DMS 273 treated with DMSO at 0.1 percent for 48 hours (cell line): ENCODE results near the gene PPP2R5E.

Experiments used
- DNase-seq: peaks from one replicate; lab custom pipeline; 2025; lab: John Stamatoyannopoulos, UW

The PPP2R5E gene

DNA sequence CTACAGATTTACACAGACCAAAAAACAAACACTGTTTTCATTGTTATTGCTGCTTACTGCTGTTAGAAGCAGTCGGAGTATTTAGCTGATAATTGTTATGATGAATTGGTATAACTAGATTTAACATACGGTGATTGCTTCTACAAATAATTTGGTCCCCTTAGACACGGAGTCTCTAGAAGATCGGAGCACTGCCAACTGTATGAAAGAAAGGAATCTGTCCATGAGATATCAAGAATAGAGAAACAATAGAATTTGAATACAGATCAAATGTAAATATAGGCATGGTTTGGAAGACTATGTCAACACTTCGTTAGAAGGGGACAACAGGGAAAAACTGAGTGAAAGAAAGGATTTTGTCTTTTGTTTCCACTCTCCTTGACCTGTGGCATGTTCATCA lies 110.9 kb downstream of the PPP2R5E start:
- DNase-seq, result no peak

- no peak for DNase-seq
Observed at GRCh38 chr14:63431466-63431865, 111.7 kb downstream of the PPP2R5E start.

- DNase-seq, result no peak
Observed at GRCh38 chr14:63428486-63428885, 114.7 kb downstream of the PPP2R5E start.

DNA sequence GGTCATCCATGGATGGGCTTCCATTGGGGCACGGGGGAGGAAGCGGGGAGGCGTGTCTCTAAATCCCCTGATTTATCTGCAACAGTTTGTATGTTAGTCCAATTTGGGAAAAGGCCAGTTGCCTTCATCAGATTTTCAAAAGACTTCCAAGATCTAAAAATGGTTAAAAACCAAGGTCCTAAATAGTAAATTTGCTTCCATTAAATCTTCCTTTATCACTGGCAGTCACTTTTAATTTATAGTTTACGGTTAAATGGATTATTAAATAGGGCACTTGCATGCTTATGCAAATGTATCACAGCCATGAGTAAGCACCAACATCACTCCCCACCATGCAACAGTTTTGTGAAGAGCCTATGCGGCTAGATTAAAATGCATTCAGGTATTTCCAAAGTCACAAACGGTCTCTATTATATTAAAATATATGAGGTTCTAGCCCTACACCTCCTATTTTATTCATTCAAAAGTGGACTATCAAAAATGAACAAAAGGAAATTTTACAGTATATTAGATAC lies 116.3 kb downstream of the PPP2R5E start:
- no peak for DNase-seq

- no peak for DNase-seq
Observed at GRCh38 chr14:63423889-63424288, 119.3 kb downstream of the PPP2R5E start.

DNA sequence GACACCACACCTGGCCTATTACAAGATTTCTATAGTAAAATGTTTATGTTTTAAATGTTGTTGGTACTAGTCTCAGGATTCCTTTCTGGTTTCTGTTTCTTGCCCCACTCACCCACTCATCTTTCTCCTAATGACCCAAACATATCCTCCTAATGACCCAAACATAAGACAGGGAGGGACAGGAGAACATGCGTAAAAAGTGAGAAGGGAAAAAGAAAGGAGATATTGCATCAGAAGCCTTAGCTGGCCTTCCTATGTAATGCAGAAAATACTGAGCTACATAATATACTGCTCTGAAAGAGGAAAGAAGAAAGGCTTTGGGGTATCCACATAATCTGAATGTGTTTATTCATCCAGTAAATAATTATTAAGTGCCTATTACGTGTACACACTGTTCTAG lies 119.8 kb downstream of the PPP2R5E start:
- no peak for DNase-seq

DNA sequence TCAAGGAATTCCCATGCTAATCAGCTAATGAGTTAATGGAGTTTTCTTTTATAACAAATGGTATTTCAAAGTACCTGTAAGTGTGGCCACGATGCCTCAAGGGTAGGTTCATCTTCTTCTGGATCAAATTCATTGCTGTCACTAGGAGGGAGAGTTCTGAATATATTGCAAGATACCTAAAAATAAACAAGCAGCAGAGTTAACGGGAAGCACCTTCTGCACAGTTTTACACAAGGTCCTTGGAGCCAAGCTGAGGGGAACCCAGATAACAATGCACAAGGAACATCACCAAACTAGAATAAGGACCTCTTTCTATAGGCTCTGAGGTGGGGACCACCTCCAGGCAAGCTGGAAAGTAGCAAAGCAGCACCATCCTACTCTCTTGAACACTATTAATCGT lies 121.3 kb downstream of the PPP2R5E start:
- no peak for DNase-seq

- DNase-seq, result no peak
Observed at GRCh38 chr14:63421226-63421625, 122.0 kb downstream of the PPP2R5E start.

- DNase-seq, result no peak
Observed at GRCh38 chr14:63418020-63418419, 125.2 kb downstream of the PPP2R5E start.

GRCh38 chr14:63413009-63413408 lies 130.2 kb downstream of the PPP2R5E start:
- no peak for DNase-seq

GRCh38 chr14:63406333-63406732 lies 136.8 kb downstream of the PPP2R5E start:
- DNase-seq, result no peak

DNA sequence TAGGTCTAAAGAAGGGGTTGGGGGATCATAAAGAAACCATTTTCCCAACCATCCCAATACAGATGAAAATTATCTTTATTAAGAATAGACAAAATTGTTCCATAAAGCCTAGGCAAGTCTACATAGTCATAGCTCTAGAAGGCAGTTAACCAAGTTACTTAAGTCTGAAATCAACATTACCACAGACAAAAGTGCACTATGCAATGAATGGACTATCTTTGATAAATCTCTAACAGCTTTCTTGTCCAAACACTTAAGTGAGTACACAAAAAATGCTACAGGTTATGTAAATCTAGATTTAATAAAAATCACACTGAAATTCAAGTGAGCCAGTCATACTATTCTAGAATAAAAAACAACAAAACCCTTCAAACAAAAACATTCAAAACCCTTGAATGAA lies 137.5 kb downstream of the PPP2R5E start:
- DNase-seq, result no peak

GRCh38 chr14:63404906-63405305 lies 138.3 kb downstream of the PPP2R5E start:
- no peak for DNase-seq

- DNase-seq, result no peak
Observed at GRCh38 chr14:63401646-63402045, 141.5 kb downstream of the PPP2R5E start.

- no peak for DNase-seq
Observed at GRCh38 chr14:63398952-63399351, 144.2 kb downstream of the PPP2R5E start.

DNA sequence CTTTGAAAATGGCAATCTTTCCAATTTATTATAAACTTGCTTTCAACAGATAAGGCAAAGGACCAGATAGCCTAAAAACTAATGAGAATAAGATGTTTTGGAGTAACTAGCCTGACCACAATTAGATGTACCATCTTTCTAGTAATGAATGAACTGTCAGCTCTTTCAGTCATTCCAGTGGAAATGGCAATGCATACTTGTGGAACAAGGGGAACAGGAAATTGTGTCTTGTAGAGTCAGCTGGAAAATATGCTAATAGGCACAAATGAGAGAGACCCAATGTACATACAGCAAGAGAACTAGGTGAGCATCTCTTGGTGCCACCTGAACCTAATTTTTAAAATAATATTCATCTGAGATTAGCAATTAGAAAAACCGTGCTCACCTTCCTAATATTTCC lies 148.3 kb downstream of the PPP2R5E start:
- no peak for DNase-seq

DNA sequence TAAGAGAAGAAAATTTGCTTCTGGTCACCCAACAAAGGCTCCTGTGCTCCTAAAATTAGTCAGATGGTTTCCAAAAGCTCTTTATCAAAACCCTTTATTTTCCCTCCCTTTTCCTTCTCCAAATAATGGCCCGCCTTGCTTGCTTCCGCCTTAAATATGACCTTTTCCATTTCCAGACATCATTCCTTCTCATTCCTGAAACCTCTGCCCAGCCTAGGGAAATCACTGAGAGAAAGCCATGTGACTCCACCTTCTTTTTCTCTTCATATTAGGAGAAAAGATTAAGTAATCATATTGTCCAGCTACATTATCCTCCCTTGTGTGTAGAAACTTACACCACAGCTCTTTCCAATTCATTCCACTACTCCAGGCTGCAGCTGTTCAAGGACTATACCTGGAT lies 148.7 kb downstream of the PPP2R5E start:
- DNase-seq, result no peak

GRCh38 chr14:63393012-63393411 lies 150.2 kb downstream of the PPP2R5E start:
- DNase-seq, result no peak

DNA sequence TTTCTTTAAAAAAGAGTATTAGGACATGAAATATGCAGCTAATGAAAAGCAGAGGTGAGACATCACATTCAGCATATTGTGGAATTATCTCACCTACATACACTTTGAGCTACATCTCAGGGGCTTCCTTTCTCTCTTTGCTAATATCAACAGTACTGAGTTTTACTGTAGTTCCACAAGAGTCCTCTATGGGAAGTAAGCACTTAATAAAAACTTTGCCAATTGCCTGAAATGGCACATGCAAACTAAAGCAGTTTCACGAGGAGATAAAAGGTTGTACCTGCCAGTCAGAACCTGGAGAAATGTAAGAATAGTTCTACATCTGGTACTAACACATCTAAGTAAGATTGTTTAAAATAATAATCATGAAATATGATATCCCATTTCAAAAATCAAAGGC lies 150.9 kb downstream of the PPP2R5E start:
- no peak for DNase-seq

DNA sequence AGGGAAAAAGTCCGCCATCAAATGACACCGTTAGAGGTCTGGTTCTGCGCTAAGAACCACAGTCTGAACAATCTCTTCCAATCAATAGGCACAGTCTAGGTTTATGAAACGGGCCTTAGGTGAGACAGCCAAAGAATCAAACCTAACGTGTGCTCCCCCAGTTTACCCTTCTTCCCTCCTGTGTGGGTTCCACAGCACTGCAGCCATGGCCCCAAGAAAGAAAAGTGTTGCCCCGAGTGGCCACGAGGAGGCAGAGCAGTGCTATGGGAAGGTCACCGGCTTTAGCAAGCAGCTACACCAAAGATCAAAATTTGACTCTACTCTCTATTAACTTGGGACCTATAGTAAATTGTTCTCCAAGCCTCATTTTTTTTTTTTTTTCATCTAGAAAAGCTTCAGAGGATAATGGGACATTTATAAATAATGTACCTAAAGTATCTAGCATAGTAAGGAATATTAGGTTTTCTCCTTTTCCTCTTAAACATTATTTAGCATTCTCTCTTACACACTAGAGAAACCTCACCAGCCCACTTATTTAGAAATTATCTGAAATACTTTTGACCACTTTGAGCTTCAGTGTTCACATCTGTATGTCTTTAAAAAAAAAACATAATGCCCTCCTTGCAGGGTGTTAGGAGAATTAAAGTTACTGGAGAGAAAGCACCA lies 154.3 kb downstream of the PPP2R5E start:
- no peak for DNase-seq

- DNase-seq, result no peak
Observed at GRCh38 chr14:63387711-63388110, 155.5 kb downstream of the PPP2R5E start.

DNA sequence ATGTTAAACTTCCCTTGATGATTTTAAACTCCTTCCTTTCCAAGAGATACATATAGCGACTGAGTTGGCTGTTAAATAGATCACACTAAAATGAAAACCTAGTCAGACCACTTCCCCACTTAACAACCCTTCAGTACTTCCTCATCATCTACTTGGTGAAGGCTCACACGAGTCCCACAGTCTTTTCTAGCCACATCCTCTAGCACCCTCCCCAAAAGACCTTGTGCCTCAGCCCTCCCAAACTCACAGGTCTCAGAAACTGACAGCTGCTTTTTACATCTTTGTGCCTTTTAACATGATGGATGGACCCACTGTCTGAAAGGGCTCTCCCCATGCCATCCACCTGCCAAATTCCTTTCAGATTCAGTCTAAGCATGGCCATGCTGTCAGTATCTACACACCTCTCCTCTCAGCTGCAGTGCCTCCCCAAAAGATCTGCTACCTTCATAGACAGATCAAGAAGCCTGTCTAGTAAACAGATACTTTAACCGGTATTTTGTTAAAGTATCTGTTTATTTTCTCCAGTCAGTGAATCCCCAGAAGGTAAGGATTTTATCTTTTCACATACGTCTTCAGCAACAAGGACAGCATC lies 159.3 kb downstream of the PPP2R5E start:
- DNase-seq, result no peak

GRCh38 chr14:63378444-63378843 lies 164.7 kb downstream of the PPP2R5E start:
- no peak for DNase-seq

DNA sequence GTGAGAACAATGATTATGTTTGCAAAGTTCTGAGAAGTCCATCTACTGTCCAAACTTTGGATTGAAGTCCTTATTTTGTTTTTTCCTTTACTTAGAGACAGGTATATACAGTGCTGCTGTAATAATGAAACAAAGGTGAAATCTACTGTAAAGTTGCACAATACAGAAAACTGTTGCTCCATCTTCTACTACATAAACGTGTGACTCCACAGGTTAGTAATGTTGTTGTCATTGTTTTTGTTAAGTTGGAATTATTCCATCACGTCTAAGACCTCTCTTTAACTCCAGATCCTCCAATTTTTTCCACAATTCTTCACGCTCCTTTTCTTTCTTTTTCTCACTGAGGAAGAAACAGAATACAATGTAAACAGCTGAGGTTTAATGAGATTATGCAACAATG lies 167.4 kb downstream of the PPP2R5E start:
- no peak for DNase-seq
